Hepatocyte (in vitro differentiated cells): Measurements from ENCODE around the gene DNAAF8.

Source experiments
- EZH2 ChIP-seq: fragments of 200-600 bp; sonication (generic); IDR thresholded peaks from 2 replicates; pipeline ENCODE4 v1.6.1; 2016; ENCODE audit warnings: antibody characterized with exemption, mild to moderate bottlenecking, borderline replicate concordance
- EZH2phosphoT487 ChIP-seq: fragments of 200-600 bp; sonication (generic); IDR thresholded peaks from one replicate; pipeline ENCODE4 v1.6.1; 2018; ENCODE audit warnings: antibody characterized with exemption, mild to moderate bottlenecking, low read depth, moderate library complexity; ENCODE audit not compliant: unreplicated experiment, severe bottlenecking
- TF ChIP-seq, protein P1 (sequence below): fragments of 200-600 bp; sonication (generic); IDR thresholded peaks from 2 replicates; pipeline ENCODE4 v1.5.1; 2016; ENCODE audit warnings: antibody characterized with exemption, mild to moderate bottlenecking; ENCODE audit not compliant: poor library complexity

DNA sequence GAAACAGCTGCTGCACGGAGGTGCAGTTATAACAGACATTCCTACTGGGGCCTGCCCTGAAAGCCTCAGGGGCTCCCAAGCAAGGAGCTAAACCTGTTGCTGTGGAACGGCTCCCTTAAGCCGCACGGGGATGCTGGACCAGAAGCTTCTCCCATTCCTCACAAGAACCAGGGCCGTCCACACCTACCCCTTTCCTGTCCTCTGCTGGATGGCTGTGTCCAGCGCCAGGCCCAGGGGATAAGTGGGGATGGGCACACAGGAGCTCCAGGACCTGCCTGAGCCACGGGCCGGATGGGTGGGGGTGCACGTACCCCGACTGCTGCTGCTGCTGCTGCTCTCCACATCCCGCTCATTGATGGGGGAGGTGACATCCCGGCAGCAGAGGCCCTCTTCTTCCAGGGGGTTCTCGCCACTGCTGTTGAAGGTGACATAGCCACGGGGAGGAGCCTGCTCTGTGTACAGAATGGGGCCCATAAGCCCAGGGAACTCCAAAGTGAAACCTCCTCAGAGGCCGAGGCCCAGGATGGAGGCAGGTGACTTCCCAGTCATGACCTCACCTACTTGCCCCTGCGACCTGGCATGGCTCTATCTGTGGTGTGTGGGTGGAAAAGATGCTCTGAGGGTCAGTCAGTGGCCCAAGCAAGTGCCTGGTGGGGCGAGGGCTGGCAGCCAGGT lies 32.4 kb upstream of the DNAAF8 start:
- TF ChIP-seq EZH2phosphoT487 = no peak
- TF ChIP-seq, protein P1, sequence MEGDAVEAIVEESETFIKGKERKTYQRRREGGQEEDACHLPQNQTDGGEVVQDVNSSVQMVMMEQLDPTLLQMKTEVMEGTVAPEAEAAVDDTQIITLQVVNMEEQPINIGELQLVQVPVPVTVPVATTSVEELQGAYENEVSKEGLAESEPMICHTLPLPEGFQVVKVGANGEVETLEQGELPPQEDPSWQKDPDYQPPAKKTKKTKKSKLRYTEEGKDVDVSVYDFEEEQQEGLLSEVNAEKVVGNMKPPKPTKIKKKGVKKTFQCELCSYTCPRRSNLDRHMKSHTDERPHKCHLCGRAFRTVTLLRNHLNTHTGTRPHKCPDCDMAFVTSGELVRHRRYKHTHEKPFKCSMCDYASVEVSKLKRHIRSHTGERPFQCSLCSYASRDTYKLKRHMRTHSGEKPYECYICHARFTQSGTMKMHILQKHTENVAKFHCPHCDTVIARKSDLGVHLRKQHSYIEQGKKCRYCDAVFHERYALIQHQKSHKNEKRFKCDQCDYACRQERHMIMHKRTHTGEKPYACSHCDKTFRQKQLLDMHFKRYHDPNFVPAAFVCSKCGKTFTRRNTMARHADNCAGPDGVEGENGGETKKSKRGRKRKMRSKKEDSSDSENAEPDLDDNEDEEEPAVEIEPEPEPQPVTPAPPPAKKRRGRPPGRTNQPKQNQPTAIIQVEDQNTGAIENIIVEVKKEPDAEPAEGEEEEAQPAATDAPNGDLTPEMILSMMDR = no peak
- TF ChIP-seq EZH2 = no peak
